DOHH2 (cell line): ENCODE measurements around the gene PPP4R4.

Source experiments
- EZH2phosphoT487 ChIP-seq: fragments of 200-600 bp; sonication (generic); IDR thresholded peaks from 2 replicates; pipeline ENCODE4 v1.6.1; 2017; ENCODE audit warnings: borderline replicate concordance, mild to moderate bottlenecking, antibody characterized with exemption, low read length, moderate library complexity, mixed read lengths
- TF ChIP-seq, protein P1 (sequence below): fragments of 200-600 bp; sonication (generic); IDR thresholded peaks from one replicate; pipeline ENCODE4 v1.5.1; 2014; ENCODE audit warnings: antibody characterized with exemption, mild to moderate bottlenecking, low read depth, low read length; ENCODE audit not compliant: poor library complexity, severe bottlenecking

DNA sequence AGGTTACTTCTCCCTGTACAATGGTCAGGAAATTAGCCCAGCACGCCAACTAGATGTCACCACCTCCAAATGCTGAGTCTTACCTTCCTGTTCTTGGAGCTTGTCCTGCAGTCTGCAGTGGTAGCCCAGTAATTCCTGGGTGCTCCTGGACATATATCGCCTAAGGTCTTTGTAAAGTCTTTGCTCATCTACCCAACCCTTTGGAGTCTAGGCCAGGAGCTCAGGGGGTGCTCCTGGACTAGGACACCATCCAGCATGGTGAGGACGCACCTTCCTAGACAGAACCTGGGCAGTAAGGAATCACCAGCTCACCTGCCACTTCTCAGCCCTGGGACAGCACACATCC, 118.4 kb downstream of the PPP4R4 start:
- TF ChIP-seq, protein P1, sequence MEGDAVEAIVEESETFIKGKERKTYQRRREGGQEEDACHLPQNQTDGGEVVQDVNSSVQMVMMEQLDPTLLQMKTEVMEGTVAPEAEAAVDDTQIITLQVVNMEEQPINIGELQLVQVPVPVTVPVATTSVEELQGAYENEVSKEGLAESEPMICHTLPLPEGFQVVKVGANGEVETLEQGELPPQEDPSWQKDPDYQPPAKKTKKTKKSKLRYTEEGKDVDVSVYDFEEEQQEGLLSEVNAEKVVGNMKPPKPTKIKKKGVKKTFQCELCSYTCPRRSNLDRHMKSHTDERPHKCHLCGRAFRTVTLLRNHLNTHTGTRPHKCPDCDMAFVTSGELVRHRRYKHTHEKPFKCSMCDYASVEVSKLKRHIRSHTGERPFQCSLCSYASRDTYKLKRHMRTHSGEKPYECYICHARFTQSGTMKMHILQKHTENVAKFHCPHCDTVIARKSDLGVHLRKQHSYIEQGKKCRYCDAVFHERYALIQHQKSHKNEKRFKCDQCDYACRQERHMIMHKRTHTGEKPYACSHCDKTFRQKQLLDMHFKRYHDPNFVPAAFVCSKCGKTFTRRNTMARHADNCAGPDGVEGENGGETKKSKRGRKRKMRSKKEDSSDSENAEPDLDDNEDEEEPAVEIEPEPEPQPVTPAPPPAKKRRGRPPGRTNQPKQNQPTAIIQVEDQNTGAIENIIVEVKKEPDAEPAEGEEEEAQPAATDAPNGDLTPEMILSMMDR, result no peak
- no peak for TF ChIP-seq EZH2phosphoT487
